Fibroblast of lung (primary cell): ENCODE data around the gene ERVMER34-1. TPM values are rescaled to one million over a fixed set of nuclear protein-coding genes. Genes with fewer than 3 reads are reported as not detected.

Experiments used
- DNase-seq, 2 donors: peaks; one replicate each; pipeline versions ENCODE4 v3.0.0 to v3.0.0-alpha.2; 2010; ENCODE audit warnings: low read depth in 2 of 2
- H2AFZ ChIP-seq: 2 replicates; pipeline ENCODE4 v1.5.1; 2012; ENCODE audit warnings: low read length, control low read depth, inconsistent platforms
- H3K27ac ChIP-seq: 2 replicates; pipeline ENCODE4 v1.5.1; 2011; ENCODE audit warnings: low read length, control low read depth; ENCODE audit not compliant: insufficient read depth
- H3K27me3 ChIP-seq: 2 replicates; pipeline ENCODE4 v1.5.1; 2011; ENCODE audit warnings: mild to moderate bottlenecking, low read length; ENCODE audit not compliant: control insufficient read depth, insufficient read depth
- H3K36me3 ChIP-seq: 2 replicates; pipeline ENCODE4 v1.5.1; 2011; ENCODE audit warnings: low read length; ENCODE audit not compliant: control insufficient read depth, insufficient read depth
- H3K4me1 ChIP-seq: 2 replicates; pipeline ENCODE4 v1.5.1; 2011; ENCODE audit warnings: low read length; ENCODE audit not compliant: control insufficient read depth, insufficient read depth; ENCODE audit errors: extremely low read depth
- H3K4me2 ChIP-seq: 2 replicates; pipeline ENCODE4 v1.5.1; 2011; ENCODE audit warnings: low read length, control low read depth; ENCODE audit not compliant: insufficient read depth; ENCODE audit errors: extremely low read depth
- H3K4me3 ChIP-seq, 4 experiments: fragments of 200-600 bp in 1 of 4; sonication (generic) in 1 of 4; replicated peaks in 1 of 4; 2 replicates each; pipeline ENCODE4 v1.5.1; 2011 to 2016; ENCODE audit warnings: low read length in 4 of 4, low read depth in 3 of 4, mild to moderate bottlenecking in 3 of 4, control low read depth in 2 of 4, inconsistent platforms in 1 of 4, mixed read lengths in 1 of 4; ENCODE audit not compliant: insufficient read depth in 1 of 4; ENCODE audit errors: control extremely low read depth in 1 of 4
- H3K79me2 ChIP-seq: 2 replicates; pipeline ENCODE4 v1.5.1; 2012; ENCODE audit warnings: mild to moderate bottlenecking, low read length, inconsistent platforms; ENCODE audit not compliant: control insufficient read depth, insufficient read depth
- H3K9ac ChIP-seq: 2 replicates; pipeline ENCODE4 v1.5.1; 2011; ENCODE audit warnings: mild to moderate bottlenecking, low read length, control low read depth; ENCODE audit not compliant: insufficient read depth
- H3K9me3 ChIP-seq: 2 replicates; pipeline ENCODE4 v1.5.1; 2012; ENCODE audit warnings: low read depth, low read length; ENCODE audit not compliant: control insufficient read depth, insufficient read depth
- H4K20me1 ChIP-seq: 2 replicates; pipeline ENCODE4 v1.5.1; 2011; ENCODE audit warnings: low read length; ENCODE audit not compliant: control insufficient read depth, insufficient read depth; ENCODE audit errors: extremely low read depth
- EZH2 ChIP-seq: IDR thresholded peaks from 2 replicates; pipeline ENCODE4 v1.5.1; 2012; ENCODE audit warnings: low read length, control low read depth, mild to moderate bottlenecking; ENCODE audit errors: missing control alignments
- polyA plus RNA-seq, 2 donors: library from polyadenylated mRNA; depleted of rRNA in 1 of 2; stranded (reverse) in 1 of 2; unstranded in 1 of 2; fragments of >200 nt; gene quantifications; 2 replicates each; pipeline ENCODE4 v1.2.1, GENCODE V29; 2011 to 2012; ENCODE audit warnings: missing spikeins in 1 of 2
- total RNA-seq: library from RNA; depleted of rRNA; stranded (reverse); fragments of >200 nt; gene quantifications from 2 replicates; pipeline ENCODE4 v1.2.1, GENCODE V29; 2014
- TF ChIP-seq, protein P1 (sequence below), 2 donors: IDR thresholded peaks in 1 of 2; conservative IDR thresholded peaks in 1 of 2; 1 replicate in 1 of 2; 2 replicates in 1 of 2; pipeline ENCODE4 v1.5.1; 2011 to 2012; ENCODE audit warnings: low read length in 2 of 2, control low read depth in 1 of 2, inconsistent platforms in 1 of 2, low read depth in 1 of 2, mild to moderate bottlenecking in 1 of 2

Gene ERVMER34-1
- total and polyA plus RNA-seq, 2 donors (not counting 1 experiment from before 2014, with no cell fraction given) = under 0.01 to 0.54 TPM

DNA sequence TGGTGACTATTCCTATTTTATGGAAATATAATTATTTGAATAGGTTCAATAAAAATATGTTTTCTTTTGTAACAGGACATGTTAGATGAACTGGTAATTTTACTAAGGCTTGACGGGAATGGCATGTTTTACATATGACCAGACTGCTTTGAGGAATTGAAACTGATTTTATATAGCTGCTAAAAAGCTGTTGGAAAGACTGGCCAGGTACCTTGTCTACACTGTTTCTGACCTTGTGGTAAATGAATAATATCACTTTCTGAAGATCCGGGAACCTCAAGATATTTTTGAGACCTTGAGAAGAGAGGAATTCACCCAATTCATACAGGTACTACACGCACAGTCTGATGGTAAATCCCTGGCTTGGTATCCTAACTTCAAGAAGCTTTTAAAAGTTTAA is 50.0 kb downstream of the ERVMER34-1 start:
- H3K79me2 ChIP-seq = no peaks in the 10 kb centered on the region
- H3K9me3 ChIP-seq = no peaks in the 10 kb centered on the region

DNA sequence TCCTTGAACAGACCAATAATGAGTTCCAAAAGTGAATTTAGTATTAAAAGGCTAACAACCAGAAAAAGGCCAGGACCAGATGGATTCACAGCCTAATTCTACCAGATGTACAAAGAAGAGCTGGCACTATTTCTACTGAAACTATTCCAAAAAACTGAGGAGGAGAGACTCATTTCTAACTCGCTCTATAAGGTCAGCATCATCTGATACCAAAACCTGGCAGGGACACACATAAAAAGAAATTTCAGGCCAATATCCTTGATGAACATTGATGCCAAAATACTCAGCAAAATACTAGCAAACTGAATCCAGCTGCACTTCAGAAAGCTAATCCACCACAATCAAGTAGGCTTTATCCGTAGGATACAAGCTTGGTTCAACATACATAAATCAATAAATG is 56.3 kb downstream of the ERVMER34-1 start:
- H3K36me3 ChIP-seq = no peaks in the 10 kb centered on the region
- no peak overlapping the region for H3K9ac ChIP-seq
- no peak for DNase-seq
- no peaks in the 10 kb centered on the region for H4K20me1 ChIP-seq
- no peak for TF ChIP-seq EZH2
- TF ChIP-seq, protein P1, sequence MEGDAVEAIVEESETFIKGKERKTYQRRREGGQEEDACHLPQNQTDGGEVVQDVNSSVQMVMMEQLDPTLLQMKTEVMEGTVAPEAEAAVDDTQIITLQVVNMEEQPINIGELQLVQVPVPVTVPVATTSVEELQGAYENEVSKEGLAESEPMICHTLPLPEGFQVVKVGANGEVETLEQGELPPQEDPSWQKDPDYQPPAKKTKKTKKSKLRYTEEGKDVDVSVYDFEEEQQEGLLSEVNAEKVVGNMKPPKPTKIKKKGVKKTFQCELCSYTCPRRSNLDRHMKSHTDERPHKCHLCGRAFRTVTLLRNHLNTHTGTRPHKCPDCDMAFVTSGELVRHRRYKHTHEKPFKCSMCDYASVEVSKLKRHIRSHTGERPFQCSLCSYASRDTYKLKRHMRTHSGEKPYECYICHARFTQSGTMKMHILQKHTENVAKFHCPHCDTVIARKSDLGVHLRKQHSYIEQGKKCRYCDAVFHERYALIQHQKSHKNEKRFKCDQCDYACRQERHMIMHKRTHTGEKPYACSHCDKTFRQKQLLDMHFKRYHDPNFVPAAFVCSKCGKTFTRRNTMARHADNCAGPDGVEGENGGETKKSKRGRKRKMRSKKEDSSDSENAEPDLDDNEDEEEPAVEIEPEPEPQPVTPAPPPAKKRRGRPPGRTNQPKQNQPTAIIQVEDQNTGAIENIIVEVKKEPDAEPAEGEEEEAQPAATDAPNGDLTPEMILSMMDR (conservative IDR thresholded peaks at IDR 0.05 in 1 of 2, IDR thresholded peaks at IDR 0.05 in 1 of 2; ENCODE audit: low read depth in 1 of 2, low read length in 2 of 2) = no peak
- no peak overlapping the region for H3K4me2 ChIP-seq
- H3K4me3 ChIP-seq = no peak overlapping the region
- H3K9me3 ChIP-seq = no peaks in the 10 kb centered on the region
- no peaks in the 10 kb centered on the region for H3K79me2 ChIP-seq
- H3K27me3 ChIP-seq = no peaks in the 10 kb centered on the region
- H3K4me1 ChIP-seq = no peaks in the 10 kb centered on the region
- H3K27ac ChIP-seq = no peak overlapping the region
- H2AFZ ChIP-seq = no peak overlapping the region

More for the DNA sequence above, 50.0 kb downstream of the ERVMER34-1 start:
- H3K4me2 ChIP-seq = no peak overlapping the region
- no peaks in the 10 kb centered on the region for H4K20me1 ChIP-seq
- H3K4me3 ChIP-seq = no peak overlapping the region
- no peaks in the 10 kb centered on the region for H3K36me3 ChIP-seq
- no peak overlapping the region for H3K27ac ChIP-seq
- H3K4me1 ChIP-seq = no peaks in the 10 kb centered on the region
- no peak for DNase-seq
- H3K9ac ChIP-seq = no peak overlapping the region
- no peak overlapping the region for H2AFZ ChIP-seq
- H3K27me3 ChIP-seq = no peaks in the 10 kb centered on the region
- TF ChIP-seq, protein P1 (conservative IDR thresholded peaks at IDR 0.05 in 1 of 2, IDR thresholded peaks at IDR 0.05 in 1 of 2; ENCODE audit: low read depth in 1 of 2, low read length in 2 of 2) = no peak

DNA sequence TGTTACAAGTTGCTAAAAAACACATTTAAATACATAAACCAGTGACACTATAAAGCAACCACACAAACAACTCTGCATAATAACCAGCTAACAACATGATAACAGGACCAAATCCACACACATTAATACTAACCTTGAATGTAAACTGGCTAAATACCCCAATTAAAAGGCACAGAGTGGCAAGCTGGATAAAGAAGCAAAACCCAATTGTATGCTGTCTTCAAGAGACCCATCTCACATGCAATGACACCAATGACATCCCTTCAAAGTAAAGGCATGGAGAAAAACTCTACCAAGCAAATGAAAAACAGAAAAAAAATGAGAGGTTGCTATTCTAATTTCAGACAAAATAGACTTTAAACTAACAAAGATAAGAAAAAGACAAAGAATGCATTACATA is 57.7 kb downstream of the ERVMER34-1 start:
- DNase-seq = no peak
- Histone ChIP-seq H3K4me2 (no peak overlapping the region), H3K4me3 (no peak overlapping the region), H3K36me3 (no peaks in the 10 kb centered on the region), H2AFZ (no peak overlapping the region), H3K9me3 (no peaks in the 10 kb centered on the region), H3K79me2 (no peaks in the 10 kb centered on the region), H3K27me3 (no peaks in the 10 kb centered on the region), H3K4me1 (no peaks in the 10 kb centered on the region), H3K9ac (no peak overlapping the region), H4K20me1 (no peaks in the 10 kb centered on the region), H3K27ac (no peak overlapping the region)
- TF ChIP-seq, protein P1 (conservative IDR thresholded peaks at IDR 0.05 in 1 of 2, IDR thresholded peaks at IDR 0.05 in 1 of 2; ENCODE audit: low read depth in 1 of 2, low read length in 2 of 2) = no peak
- TF ChIP-seq EZH2 = no peak

Other genes starting within 250 kb of the ERVMER34-1 start
- 12.6 and 14.4 TPM in 2 replicates for gene USP46, start 92.1 kb downstream of the ERVMER34-1 start, total RNA-seq
- 18.0 and 21.8 TPM in 2 replicates for gene USP46, start 92.1 kb downstream of the ERVMER34-1 start, polyA plus RNA-seq
- 0.26 and 2.1 TPM in 2 replicates for gene RASL11B, start 110.9 kb upstream of the ERVMER34-1 start, total RNA-seq
- gene RASL11B, start 110.9 kb upstream of the ERVMER34-1 start, polyA plus RNA-seq = 2.3 and 15.2 TPM in 2 replicates